Fibroblast of peridontal ligament (primary cell): ENCODE measurements around the gene ARMC12.

Experiments
- DNase-seq: peaks from one replicate; pipeline ENCODE4 v3.0.0-alpha.2; 2010; ENCODE audit errors: extremely low read depth

Gene ARMC12

DNA sequence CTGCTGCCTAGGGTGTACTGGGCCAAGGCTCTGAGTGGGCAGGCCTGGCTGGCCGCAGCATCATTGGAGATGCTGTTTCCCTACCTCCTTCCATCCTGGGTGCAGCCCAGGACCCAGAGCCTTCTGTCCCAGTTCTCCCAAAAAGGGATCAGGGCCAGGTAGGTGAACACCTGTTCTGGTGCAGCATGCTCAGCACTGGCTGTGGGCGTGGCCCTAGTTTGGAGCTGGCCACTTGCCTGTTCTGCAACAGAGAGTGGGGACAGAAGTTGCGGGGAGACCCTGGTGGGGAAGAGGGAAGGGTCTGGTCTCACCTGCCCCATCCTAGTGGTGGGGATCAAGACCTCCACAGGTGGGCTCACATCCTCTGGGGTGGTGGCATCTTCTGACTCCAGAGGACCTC, 1.4 kb upstream of the ARMC12 start:
- DNase-seq: no peak

DNA sequence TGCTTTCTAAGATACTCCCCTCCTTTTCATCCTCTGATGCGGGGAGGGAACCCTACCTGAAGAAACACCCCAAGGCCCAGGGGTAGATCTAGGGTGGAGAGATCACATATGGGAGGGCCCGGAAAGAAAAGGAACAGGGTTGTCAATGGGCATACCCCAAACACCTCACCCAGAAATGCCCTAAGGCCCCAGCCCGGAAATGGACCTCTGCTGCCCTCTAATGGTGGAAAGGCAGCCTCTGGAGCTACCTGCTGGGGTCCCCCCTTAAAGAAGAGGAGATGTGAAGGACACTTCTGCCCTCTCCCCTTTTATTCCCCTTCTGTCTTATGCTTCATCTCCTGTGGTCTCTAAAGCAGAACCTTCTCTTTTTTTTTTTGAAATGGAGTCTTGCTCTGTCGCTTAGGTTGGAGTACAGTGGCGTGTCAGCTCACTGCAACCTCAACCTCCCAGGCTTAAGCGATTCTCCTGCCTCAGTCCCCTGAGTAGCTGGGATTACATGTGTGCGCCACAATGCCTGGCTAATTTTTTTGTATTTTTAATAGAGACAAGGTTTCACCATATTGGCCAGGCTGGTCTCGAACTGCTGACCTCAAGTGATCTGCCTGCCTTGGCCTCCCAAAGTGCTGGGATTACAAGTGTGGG, 458 bp upstream of the ARMC12 start:
- peak; percentile 55 for DNase-seq

DNA sequence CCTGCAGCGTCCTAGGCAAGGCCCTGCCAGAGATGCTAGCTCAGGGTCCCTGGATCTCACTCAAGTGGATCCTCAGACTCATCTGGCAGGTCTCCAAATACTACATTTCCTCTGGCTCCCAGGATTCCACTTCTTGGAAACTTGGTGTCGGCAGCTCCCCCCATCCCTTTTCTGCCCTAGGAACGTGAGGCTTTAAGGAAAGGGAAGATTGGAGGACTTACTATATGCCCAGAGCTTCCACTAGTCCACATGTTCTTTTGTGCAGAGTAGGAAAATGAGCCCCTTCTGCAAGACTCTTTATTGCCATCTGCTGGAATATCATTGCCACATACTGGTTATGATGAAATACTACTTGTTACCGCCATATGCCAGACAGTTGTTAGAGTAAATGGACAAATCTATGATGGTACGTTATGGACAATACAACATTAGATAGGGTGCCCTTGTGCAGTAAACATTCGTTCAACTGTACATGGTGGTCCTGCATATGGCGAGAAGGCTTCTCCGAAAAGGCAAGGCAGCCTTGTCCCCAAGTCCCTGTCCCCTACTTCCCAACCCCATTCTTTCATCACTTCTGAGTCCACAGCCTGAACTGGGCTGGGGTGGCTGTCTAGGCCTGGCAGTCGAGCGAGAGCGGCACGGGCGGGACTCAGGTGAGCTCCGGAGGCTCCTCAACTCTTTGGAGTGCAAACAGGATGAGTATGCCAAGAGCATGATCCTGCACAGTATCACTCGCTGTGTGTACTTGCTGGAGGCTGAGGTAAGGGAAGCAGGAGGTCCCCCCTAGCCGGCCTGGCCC, 780 bp downstream of the ARMC12 start:
- DNase-seq: peak; percentile 92

DNA sequence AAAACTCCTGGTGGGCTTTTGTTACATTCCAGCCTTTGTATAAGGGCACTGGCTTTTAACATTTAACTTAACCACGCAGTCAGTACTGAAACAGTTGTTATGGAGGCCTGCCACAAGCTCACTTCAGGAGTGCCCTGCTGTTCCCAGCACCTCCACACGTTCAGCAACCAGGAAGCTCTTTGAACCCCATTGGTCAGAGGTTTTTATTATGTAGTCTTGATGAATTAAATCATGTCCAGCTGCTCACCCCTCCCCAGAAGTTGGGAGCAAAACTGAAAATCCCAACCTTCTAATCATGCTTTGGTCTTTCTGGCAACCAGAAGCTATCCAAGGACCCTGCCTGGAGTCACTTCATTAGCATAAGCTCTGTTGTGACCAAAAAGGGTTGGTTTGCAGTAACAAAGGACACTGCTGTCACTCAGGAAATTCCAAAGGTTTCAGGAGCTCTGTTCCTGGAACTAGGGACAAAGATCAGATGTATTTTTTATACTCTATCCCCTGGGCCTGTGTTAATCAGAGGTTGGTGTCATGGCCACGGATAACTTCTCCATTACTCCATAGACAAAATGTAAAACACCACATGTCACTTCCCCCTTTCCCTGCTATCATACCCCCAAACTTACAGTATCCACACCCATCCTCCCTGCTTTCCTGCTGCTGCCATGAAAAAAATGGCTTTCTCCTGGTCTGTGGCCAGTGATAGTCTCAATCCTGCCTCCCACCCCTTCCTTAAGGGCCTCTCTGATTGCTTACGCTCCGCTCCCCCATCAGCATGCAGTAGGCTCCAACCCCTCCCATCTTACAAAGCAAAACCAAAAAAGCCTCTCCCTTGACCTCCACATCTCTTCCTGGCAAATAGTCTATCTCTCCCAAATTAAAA, 3.1 kb downstream of the ARMC12 start:
- DNase-seq: no peak

DNA sequence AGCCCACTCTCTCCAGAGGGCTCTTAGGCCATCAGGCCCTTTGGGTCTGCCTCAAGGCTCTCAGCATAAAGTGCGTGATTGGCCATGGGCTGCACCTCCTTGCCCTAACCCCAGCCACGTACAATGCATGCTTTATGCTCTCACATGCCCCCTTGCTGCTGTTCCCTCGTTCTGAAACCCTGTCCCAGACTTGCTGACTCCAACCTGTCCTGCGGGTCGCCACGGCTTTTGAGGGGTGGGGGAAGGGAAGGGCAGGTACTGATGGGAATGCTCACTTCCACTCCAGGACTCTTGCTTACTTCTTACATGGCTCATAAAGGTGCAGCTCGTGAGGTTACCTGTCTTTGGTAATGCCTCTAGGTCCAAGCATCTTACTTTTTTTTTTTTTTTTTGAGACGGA, 6.0 kb downstream of the ARMC12 start:
- no peak for DNase-seq

DNA sequence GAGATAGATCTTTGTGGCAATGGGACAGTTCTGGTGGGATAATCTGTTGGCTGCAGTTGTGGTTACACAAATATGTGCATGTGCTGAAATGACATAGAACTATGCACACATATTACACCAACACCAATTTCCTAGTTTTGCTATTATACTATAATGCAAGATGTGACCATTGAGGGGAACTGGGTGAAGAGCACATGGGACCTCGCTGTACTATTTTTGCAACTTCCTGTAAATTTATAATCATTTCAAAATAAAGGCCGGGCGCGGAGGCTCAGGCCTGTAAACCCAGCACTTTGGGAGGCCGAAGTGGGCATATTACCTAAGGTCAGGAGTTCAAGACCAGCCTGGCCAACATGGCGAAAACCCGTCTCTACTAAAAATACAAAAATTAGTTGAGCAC, 8.7 kb downstream of the ARMC12 start:
- DNase-seq: no peak

DNA sequence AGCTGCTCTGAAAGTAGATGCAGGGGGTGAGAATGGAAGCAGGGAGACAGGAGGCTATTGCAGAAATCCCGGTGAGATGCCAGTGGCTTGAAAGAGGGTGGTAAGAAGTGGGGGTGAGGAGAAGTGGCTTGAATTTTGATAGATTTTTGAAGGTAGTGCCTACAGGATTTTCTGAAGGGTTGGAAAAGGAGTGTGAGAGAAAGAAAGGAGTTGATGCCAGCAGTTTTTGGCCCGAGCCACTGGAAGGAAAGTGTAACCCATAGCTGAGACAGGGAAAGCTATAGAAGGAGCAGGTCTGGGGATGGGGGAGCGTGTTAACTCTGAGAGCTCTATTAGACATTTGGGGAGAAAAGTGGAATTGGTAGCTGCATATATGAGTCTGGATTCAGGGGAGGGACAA, 9.7 kb downstream of the ARMC12 start:
- DNase-seq: no peak

DNA sequence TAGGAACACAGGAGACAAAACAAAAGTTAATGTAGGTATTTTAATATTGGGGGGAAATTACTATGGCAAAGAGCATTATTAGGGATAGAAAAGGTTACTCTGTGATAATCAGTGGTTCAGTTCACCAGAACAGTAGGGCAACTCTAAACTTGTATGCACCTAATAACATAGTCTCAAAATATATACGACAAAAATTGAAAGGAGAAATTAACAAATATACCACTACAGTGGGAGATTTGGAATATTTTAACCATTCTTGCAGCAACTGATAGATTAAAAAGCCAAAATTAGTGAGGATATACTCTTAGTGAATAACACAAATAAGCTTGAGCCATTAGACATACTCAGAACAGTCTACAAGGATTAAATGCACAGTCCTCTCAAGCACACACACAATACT, 11.0 kb downstream of the ARMC12 start:
- DNase-seq: no peak

DNA sequence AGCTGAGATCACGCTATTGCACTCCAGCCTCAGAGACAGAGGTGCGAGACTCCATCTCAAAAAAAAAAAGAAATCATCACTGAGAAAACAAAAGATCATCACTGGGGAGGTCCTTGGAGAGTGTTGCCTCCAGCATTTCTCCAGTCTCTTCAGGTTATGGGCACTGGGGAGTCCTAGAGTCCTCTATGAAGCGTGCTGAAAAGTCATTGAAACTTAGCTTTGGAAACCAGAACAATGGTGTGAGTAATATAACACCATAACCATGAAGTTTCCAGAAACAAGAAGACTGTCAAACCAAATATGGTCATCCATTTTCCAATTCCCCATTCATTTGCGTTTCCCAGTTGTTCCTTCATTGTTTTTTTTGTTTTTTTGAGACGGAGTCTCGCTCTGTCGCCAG, 13.7 kb downstream of the ARMC12 start:
- DNase-seq: no peak

DNA sequence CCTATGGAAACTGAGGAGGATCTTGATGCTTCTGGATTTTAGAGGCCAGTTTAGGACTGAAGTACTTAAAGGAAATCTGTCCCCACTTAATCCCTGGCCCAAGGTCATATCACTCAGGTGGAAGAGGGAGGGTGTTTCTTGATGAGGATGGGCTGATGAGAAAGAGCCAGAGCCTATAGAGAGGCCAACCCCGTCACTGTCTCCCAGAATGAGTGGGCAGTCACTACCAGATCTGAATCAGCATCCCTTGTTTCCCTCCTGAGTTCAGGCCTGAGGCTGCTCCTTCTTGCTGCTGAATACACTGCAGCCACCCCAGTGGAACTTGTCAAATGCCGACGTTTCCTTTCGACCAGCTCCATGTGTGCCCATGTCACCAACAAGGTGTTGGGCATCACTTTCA, 14.8 kb downstream of the ARMC12 start:
- DNase-seq: no peak

DNA sequence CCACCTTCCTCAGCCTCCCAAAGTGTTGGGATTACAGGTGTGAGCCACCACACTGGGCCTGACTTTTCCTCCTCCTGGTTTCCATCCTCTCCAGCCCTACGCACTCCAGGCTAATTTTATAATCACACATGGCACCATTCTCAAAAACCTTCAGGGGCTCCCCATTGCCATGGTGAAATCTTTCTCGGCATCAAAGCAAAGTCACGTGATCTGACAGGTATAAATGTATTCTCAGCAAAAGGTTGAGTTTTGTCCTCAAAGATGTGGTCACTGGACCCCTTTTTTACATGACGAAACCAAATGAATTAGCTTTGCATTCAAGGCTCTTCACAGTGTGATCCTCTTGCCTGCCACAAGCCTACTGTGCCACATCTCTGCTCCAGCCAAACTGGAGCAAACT, 15.5 kb downstream of the ARMC12 start:
- DNase-seq: no peak

DNA sequence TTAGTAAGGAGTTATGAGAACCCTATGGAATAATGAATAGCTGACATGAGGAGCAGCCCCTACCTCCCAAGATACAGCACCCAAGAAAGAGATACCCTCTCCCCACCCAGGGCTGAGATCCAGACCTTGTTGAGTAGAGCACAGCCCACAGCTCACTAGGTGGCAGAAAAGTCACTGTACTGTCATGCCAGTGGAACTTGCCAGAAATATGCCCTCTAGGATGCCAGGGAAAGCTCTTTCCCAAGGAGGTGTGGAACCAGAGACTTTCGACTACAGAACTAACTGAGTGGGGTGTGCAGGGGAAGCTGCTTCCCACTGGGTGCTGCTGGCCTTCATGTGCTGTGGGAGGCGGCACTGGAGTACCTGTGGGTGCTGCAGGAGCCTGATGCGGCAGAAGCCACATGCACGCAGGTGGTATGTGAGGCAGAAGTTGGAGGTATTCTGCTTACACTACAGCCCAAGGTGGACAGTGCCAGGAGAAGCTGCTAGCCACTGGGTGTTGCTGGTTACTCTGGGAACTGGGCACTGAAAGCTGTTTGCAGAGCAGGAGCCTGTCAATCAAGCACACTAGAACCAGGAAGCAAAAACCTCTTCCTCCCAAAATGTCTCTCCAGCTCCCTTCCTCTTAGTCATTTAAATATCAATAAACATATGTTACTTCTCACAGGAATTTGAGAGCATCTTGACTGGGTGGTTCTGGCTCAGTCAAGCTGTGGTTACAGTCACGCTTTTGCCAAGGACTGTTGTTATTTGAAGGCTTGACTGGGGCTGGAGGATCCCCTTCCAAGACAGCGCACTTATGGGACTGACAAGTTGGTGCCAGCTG, 17.8 kb downstream of the ARMC12 start:
- DNase-seq: peak; percentile 25

DNA sequence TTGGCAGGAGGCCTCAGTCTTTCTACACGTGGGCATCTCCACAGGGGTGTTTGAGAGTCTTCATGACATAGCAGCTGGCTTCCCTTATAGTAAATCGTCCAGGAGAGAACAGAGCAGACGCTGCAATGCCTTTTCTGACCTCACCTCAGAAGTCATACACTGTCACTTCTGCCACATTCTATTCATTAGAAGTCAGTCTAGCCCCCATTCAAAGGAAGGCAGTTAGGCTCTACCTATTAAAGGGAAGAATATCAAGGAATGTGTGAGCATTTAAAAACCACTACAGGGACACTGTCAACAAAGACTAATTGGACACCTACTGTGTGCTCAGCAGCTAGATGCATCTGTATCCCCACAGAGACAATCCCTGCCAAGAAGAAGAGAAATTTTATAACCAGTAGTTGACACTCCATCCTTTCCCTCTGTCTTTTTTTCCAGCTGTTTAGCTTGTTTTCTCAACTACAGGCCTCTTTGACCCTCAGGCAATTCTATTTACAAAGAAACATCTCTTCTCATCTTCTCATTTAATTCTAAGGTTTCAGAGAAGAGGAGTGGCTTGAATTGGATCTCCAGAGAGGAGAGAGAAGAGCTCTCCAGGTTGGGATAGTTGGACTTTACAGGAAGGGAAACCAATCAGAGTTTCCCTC, 18.6 kb downstream of the ARMC12 start:
- DNase-seq: no peak

DNA sequence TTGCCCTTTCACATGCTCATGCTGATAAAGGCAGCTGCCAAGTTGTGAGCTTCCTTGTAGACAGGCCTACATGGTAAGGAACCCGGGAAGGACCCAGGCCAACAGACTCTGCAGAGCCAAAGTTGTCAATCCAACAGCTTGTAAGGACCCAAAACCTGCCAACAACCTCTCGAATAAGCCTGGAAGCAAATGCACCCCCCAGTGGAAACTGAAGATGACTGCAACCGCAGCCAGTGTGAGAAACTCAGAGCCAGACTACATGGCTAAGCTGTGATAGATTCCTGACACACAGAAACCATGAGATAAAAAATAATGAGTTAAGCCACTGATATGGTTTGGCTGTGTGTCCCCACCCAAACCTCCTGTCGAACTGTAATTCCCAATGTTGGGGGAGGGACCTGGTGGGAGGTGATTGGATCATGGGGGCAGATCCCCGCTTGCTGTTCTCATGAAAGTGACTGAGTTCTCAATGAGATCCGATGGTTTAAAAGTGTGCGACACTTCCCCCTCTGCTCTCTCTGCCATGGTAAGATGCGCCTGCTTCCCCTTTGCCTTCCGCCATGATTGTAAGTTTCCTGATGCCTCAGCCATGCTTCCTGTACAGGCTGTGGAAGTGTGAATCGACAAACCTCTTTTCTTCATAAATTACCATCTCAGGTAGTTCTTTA, 20.8 kb downstream of the ARMC12 start:
- DNase-seq: peak; percentile 8

DNA sequence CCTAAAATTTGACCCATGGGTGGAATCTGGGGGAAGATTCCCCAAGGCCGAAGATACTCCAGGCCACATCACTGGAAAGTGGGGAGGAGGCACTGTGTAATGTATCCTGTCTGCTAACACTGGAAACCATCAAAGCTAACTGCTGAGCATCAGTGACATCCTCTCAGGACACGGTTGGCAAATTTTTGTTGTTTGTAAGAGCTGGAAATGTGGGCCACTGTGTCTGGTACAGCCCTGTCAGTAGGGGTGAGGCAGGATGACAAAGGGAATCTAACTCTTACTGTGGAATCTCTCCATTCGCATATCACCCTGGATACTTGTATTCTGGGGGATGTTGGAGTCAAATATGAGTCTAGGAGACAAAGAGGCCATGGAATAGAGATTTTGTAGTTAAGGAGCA, 22.6 kb downstream of the ARMC12 start:
- DNase-seq: no peak

DNA sequence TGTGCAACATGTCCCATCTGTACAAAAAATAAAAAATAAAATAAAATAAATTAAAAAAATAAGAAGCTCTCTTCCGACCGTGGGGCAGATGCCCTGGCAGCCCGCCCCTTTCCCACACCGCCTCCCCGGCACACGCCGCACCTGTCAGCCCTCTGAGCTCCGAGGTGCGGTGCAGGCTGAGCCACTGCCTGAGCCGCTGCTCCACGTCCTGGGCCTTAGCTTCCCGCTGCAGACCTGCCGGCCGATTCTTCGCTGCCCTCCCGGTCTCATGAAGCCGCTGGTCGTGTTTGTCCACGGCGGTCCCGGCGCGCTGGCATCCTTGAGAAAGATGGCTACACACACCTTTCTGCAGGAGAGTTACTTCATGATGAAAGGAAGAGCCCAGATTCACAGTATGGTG, 28.9 kb downstream of the ARMC12 start:
- DNase-seq: no peak

DNA sequence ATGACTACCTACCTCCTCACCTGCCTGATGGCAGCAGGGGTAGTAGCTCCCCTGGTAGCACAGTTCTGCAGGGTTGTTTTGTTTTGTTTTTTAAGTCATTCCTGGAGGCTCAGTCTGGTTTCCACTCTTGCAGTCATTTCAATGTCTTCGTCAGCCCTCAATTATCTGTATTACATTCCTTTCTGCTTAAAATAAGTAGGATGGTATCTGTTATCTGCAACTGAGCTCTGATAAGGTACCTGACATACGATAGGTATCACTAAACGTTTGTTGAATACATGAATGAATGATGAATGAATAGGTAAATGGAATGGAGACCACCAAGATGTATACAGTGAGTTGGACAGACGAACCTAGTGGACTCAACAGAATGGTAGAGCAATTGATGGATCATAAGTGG, 32.4 kb downstream of the ARMC12 start:
- DNase-seq: no peak

DNA sequence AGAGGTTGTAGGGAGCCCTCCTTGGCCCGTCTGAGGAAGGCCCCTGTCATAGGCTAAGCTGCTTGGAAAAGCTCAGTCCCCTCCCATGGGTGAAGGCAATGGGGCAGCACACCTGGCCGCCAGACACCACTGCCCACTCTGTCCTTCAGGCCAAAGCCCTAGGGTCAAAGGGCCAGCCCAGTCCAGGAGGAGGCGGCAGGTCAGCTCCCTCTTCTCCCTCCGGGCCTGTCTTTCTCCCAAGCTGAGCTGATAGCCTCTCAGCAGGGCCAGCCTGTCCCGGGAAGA, 34.5 kb downstream of the ARMC12 start:
- no peak for DNase-seq

DNA sequence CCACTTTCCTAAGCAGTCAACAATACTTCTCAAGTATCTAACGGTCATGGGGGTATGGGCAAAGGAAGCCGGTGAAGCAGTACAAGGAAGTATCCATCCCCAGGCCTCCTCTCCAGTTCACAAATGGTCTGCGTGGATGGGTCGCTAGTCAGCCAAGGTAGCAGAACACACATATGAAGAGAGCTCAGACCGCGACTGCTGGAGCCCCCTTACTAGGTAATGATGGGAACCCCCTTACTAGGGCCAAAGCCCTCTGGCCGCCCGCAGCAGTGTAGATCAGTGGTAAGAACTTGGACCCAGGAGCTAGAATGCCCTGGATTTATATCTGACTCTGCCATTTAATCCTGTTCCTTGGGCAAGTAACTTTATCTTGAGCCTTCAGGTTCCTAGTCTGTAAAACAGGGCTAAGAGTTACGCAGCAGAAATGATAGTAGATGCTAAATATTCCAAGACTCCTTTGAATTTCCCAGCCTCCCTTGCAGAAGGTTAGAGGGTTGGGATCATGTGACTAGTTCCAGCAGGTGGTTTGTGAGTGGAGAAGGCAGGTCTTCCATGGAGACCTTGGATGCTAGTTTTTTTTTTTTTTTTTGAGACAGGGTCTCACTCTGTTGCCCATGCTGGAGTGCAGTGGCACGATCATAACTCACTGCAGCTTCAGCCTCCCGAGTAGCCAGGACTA, 37.4 kb downstream of the ARMC12 start:
- DNase-seq: no peak

DNA sequence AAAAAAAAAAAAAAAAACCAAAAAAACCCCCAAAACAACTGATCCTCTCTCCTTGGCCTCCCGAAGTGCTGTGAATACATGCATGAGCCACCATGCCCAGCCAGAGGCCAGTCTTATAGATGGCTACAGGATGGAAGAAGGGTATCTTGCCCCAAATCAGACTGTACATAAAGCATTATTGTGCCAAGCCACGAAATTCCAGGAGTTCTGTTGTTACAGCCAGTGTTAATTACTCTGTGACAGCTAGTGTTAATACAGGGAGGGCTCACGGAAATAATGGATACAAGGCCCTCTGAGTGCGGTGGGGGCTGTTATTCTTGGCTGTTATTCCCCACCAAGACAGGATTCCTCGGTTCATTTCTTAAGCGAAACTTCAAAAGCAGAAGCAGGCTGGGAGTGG, 38.2 kb downstream of the ARMC12 start:
- no peak for DNase-seq
